ENCODE data around the gene ARHGAP18. TPM values are rescaled to one million over a fixed set of nuclear protein-coding genes. Genes with fewer than 3 reads are reported as not detected.

ARHGAP18 gene
- polyA plus RNA-seq, 1 of the 3 experiments (the other 2 are of a cell fraction), result 25.0 TPM

DNA sequence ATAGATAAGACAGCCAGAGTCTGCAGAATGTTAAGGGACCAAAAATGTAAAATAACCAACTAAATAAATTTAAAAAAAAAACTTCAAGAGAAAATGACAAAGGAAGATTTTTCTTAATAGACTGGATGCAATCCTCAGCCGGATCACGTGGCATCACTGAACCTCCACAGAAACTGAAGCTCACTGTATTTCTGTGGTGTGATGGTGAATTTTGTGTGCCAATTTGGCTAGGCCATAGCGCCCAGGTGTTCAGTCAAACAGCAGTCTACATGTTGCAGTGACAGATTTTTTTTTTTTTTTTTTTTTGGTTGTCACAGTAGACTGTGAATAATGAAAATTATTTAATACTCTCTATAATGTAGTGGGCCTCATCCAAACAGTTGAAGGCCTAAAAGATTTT lies 95.5 kb downstream of the ARHGAP18 start:
- Histone ChIP-seq H3K27ac (ENCODE audit: low read depth in 2 of 2, low read length in 1 of 2) (no peak overlapping the region), H2AFZ (ENCODE audit: low read depth) (no peak overlapping the region), H3K9ac (no peak overlapping the region), H3K4me3 (ENCODE audit: low read depth in 2 of 2, low read length in 1 of 2) (no peak overlapping the region), H4K20me1 (ENCODE audit: insufficient read depth) (no peaks in the 10 kb centered on the region), H3K27me3 (ENCODE audit: insufficient read depth) (no peaks in the 10 kb centered on the region), H3K9me3 (no peaks in the 10 kb centered on the region), H3K4me1 (ENCODE audit: control insufficient read depth in 1 of 2, insufficient read depth in 2 of 2, low read depth in 1 of 2, low read length in 1 of 2) (peaks cover 0 to 26% of the 10 kb centered on the region in 2 experiments; a peak in 2 of 4 replicates), H3F3A (replicated peaks; ENCODE audit: insufficient read depth) (peaks cover 45% of the 10 kb centered on the region), H3K9me2 (no peaks in the 10 kb centered on the region), H3K4me2 (no peak overlapping the region), H3K36me3 (replicated peaks in 1 of 2; ENCODE audit: control insufficient read depth in 1 of 2, insufficient read depth in 2 of 2, low read length in 1 of 2) (peaks cover 26 to 87% of the 10 kb centered on the region in 2 experiments), H3K79me2 (ENCODE audit: insufficient read depth) (peaks cover 53% of the 10 kb centered on the region)
- CTCF ChIA-PET, result interaction anchor here (0.6 kb wide), 1 partner anchor 434 kb away, joined by 3 read pairs; no protein-coding TSS in a partner anchor
- POLR2A ChIA-PET, result no interaction called here
- 91% methylated on average over 3 of the region's 3 CpGs for WGBS (ENCODE audit: low lambda C conversion rate)
- TF ChIP-seq NRF1 (IDR thresholded peaks at IDR 0.05; ENCODE audit: low read depth, low read length) (no peak), CHD2 (IDR thresholded peaks at IDR 0.05; ENCODE audit: low read length, partially characterized antibody) (no peak), NFIC (IDR thresholded peaks at IDR 0.05; ENCODE audit: borderline replicate concordance) (no peak), RAD21 (IDR thresholded peaks at IDR 0.05; ENCODE audit: low read length) (no peak), TCF12 (IDR thresholded peaks at IDR 0.05) (no peak), GABPA (IDR thresholded peaks at IDR 0.05; ENCODE audit: low read depth) (no peak), POLR2AphosphoS5 (IDR thresholded peaks at IDR 0.05; ENCODE audit: low read depth, low read length) (no peak), FOSL2 (IDR thresholded peaks at IDR 0.05; ENCODE audit: borderline replicate concordance, low read depth) (no peak), FOXJ3 (CRISPR knock-in tag; IDR thresholded peaks at IDR 0.05) (no peak), JUND (IDR thresholded peaks at IDR 0.05) (no peak), SMC3 (IDR thresholded peaks at IDR 0.05; ENCODE audit: low read depth, low read length) (no peak), RXRA (IDR thresholded peaks at IDR 0.05; ENCODE audit: borderline replicate concordance, low read depth) (no peak)
- TF ChIP-seq, protein P1, sequence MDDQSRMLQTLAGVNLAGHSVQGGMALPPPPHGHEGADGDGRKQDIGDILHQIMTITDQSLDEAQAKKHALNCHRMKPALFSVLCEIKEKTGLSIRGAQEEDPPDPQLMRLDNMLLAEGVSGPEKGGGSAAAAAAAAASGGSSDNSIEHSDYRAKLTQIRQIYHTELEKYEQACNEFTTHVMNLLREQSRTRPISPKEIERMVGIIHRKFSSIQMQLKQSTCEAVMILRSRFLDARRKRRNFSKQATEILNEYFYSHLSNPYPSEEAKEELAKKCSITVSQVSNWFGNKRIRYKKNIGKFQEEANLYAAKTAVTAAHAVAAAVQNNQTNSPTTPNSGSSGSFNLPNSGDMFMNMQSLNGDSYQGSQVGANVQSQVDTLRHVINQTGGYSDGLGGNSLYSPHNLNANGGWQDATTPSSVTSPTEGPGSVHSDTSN (IDR thresholded peaks at IDR 0.05), result no peak
- TF ChIP-seq, protein P2, sequence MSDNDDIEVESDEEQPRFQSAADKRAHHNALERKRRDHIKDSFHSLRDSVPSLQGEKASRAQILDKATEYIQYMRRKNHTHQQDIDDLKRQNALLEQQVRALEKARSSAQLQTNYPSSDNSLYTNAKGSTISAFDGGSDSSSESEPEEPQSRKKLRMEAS (IDR thresholded peaks at IDR 0.05; ENCODE audit: low read depth), result no peak
- TF ChIP-seq, protein P3, sequence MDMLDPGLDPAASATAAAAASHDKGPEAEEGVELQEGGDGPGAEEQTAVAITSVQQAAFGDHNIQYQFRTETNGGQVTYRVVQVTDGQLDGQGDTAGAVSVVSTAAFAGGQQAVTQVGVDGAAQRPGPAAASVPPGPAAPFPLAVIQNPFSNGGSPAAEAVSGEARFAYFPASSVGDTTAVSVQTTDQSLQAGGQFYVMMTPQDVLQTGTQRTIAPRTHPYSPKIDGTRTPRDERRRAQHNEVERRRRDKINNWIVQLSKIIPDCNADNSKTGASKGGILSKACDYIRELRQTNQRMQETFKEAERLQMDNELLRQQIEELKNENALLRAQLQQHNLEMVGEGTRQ (IDR thresholded peaks at IDR 0.05; ENCODE audit: borderline replicate concordance, low read depth, low read length), result no peak
- TF ChIP-seq, protein P4, sequence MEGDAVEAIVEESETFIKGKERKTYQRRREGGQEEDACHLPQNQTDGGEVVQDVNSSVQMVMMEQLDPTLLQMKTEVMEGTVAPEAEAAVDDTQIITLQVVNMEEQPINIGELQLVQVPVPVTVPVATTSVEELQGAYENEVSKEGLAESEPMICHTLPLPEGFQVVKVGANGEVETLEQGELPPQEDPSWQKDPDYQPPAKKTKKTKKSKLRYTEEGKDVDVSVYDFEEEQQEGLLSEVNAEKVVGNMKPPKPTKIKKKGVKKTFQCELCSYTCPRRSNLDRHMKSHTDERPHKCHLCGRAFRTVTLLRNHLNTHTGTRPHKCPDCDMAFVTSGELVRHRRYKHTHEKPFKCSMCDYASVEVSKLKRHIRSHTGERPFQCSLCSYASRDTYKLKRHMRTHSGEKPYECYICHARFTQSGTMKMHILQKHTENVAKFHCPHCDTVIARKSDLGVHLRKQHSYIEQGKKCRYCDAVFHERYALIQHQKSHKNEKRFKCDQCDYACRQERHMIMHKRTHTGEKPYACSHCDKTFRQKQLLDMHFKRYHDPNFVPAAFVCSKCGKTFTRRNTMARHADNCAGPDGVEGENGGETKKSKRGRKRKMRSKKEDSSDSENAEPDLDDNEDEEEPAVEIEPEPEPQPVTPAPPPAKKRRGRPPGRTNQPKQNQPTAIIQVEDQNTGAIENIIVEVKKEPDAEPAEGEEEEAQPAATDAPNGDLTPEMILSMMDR (IDR thresholded peaks at IDR 0.05), result no peak
- TF ChIP-seq, protein P5, sequence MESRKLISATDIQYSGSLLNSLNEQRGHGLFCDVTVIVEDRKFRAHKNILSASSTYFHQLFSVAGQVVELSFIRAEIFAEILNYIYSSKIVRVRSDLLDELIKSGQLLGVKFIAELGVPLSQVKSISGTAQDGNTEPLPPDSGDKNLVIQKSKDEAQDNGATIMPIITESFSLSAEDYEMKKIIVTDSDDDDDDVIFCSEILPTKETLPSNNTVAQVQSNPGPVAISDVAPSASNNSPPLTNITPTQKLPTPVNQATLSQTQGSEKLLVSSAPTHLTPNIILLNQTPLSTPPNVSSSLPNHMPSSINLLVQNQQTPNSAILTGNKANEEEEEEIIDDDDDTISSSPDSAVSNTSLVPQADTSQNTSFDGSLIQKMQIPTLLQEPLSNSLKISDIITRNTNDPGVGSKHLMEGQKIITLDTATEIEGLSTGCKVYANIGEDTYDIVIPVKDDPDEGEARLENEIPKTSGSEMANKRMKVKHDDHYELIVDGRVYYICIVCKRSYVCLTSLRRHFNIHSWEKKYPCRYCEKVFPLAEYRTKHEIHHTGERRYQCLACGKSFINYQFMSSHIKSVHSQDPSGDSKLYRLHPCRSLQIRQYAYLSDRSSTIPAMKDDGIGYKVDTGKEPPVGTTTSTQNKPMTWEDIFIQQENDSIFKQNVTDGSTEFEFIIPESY (IDR thresholded peaks at IDR 0.05; ENCODE audit: borderline replicate concordance, low read depth), result no peak
- no peak for DNase-seq

Measured in SK-N-SH (cell line).